ENCODE measurements around the gene XAGE5.
"Not testable (repeated sequence)": the region's sequence is repeated elsewhere in the genome, so short reads cannot be mapped to it uniquely, and the experiment has no call there.

XAGE5 gene

GRCh38 chrX:52811065-52811625 lies at the start of gene XAGE5:
XAGE5 (plus strand) TSS chrX:52811287; CDS start chrX:52812567, 1,280 bp downstream.
- DNase-seq (ENCODE audit: low read depth): no peak

DNA sequence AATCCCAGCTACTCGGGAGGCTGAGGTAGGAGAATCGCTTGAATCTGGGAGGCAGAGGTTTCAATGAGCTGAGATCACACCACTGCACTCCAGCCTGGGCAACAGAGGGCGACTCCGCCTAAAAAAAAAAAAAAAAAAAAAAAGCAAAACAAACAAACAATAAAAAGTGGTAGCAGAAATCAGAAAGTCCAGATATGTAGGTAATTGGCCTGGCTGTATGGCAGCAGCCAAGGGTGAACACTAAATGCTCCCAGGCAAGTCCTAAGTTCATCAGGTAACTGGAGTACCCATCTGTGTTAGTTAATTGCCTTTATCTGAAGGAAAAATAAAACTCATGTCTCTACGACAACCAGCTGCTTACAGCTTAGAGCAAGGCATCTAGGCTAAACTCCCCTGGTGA lies 45.1 kb upstream of the XAGE5 start:
- DNase-seq (ENCODE audit: low read depth): not testable (repeated sequence)

DNA sequence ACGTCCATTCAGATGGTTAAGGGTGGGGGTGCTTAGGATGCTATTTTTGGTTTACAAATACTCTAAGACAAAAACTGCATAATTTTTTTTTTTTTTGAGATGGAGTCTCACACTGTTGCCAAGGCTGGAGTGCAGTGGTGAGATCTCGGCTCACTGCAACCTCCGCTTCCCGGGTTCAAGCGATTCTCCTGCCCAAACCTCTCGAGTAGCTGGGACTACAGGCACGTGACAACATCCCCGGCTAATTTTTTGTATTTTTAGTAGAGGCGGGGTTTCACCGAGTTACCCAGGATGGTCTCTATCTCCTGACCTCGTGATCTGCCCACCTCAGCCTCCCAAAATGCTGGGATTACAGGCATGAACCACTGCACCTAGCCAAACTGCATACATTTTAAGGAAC lies 37.6 kb upstream of the XAGE5 start:
- not testable (repeated sequence) for DNase-seq (ENCODE audit: low read depth)

- not testable (repeated sequence) for DNase-seq (ENCODE audit: low read depth)
Observed at GRCh38 chrX:52797327-52797726, 13.8 kb upstream of the XAGE5 start, which contains the start of gene SPANXN5. SPANXN5 (minus strand) TSS chrX:52797427; CDS start chrX:52797348, 79 bp downstream.

- DNase-seq (ENCODE audit: low read depth): not testable (repeated sequence)
Observed at GRCh38 chrX:52804876-52805275, 6.2 kb upstream of the XAGE5 start.

GRCh38 chrX:52819788-52820187 lies 8.7 kb downstream of the XAGE5 start:
- DNase-seq (ENCODE audit: low read depth): no peak

- no peak for DNase-seq (ENCODE audit: low read depth)
Observed at GRCh38 chrX:52821079-52821760, 10.1 kb downstream of the XAGE5 start.

DNA sequence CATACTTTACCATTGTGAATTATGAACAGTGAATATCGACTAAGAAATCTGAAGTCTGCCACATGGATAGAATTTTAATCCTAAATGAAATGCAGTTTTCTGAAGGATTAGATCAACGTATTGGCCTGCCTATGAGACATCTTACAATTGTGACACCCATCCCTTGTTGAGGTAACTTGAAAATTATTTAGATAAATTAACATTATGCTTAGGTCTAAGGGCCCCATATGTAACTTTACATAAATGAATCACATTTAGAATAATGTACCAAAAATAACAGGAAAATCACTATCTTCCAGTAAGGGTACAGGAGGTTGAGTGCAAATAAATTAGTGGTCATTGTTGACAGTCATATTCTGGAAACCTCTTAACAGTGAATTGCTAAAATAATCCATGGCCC lies 13.5 kb downstream of the XAGE5 start:
- no peak for DNase-seq (ENCODE audit: low read depth)

- no peak for DNase-seq (ENCODE audit: low read depth)
Observed at GRCh38 chrX:52830551-52830950, 19.5 kb downstream of the XAGE5 start.

DNA sequence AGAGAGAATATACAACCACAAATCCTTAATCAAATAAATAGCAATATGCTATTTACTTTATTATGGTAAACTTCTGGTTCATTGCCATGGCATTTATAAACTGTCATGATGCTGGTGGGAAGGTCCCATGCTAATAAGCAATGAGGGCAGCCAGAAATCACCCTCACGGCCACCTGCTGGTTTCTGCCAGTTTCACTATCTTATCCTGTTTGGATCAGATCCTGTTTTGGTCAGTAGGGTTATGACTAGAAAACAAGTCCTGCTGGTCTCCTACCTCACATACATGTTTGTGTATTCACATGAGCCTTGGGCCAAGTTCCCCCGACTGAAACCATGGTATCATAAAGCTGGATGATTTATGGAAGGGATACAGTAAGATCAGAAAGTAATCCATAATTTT lies 28.1 kb downstream of the XAGE5 start:
- DNase-seq (ENCODE audit: low read depth): no peak

DNA sequence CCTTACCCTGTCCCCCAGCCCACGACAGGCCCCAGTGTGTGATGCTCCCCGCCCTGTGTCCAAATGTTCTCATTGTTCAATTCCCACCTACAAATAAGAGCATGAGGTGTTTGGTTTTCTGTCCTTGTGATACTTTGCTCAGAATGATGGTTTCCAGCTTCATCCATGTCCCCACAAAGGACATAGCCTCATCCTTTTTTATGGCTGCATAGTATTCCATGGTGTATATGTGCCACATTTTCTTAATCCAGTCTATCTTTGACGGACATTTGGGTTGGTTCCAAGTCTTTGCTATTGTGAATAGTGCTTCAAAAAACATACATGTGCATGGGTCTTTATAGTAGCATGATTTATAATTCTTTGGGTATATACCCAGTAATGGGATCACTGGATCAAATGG lies 32.5 kb downstream of the XAGE5 start:
- not testable (repeated sequence) for DNase-seq (ENCODE audit: low read depth)

- no peak for DNase-seq (ENCODE audit: low read depth)
Observed at GRCh38 chrX:52852110-52852860, 41.2 kb downstream of the XAGE5 start.

- DNase-seq (ENCODE audit: low read depth): not testable (repeated sequence)
Observed at GRCh38 chrX:52856991-52857525, 46.0 kb downstream of the XAGE5 start.

DNA sequence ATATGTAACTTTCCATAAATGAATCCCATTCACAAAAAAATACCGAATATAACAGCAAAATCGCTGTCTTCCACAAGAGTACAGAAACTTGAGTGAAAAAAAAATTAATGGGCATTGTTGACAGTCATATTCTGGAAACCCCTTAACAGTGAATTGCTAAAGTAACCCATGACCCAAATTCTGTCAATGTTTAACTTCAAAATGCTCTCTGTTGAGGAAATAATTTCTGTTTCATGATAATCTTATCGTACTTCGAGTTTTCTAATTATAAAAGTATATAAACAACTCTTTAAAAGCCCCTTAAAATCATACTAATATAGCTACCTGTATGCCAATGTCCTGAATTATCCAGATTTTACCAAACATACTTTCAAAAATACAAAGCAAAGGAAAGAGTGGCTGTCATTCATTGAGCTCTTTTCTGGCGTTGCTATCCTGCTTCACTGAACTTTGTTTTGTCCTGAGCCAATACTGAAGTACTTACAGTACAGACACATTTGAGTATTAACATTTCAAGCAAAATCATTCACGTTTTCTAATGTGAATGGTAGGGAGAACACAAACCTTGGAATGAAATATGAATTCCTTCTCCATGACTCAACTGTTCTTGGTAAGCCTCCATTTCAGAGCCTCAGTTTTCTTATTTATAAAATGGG lies 54.4 kb downstream of the XAGE5 start:
- DNase-seq (ENCODE audit: low read depth): no peak

Data from activated T-helper 1 cell treated with Interleukin-2 at 50 U/mL for 16 hours (primary cell).